GM18520 (cell line): ENCODE results near the gene NUDT22.
A peak's percentile ranks its signal among the peaks of the same experiment; 100 is the strongest.

Source experiments
- ATAC-seq: cut with Tn5 transposase; IDR thresholded peaks from one replicate; pipeline ENCODE4 v1.9.1; 2021; ENCODE audit not compliant: unreplicated experiment

The NUDT22 gene

DNA sequence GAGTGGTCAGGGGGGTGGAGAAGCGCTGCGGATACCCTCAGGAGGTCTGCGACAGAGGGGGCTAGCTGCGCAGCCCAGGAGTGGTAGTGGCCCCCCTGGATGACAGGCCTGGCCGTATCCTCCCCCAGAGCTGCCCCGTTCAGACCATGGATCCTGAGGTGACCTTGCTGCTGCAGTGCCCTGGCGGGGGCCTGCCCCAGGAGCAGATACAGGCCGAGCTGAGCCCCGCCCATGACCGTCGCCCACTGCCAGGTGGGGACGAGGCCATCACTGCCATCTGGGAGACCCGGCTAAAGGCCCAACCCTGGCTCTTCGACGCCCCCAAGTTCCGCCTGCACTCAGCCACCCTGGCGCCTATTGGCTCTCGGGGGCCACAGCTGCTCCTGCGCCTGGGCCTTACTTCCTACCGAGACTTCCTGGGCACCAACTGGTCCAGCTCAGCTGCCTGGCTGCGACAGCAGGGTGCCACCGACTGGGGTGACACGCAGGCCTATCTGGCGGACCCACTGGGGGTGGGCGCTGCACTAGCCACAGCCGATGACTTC is 505 bp downstream of the NUDT22 start:
- ATAC-seq = no peak

DNA sequence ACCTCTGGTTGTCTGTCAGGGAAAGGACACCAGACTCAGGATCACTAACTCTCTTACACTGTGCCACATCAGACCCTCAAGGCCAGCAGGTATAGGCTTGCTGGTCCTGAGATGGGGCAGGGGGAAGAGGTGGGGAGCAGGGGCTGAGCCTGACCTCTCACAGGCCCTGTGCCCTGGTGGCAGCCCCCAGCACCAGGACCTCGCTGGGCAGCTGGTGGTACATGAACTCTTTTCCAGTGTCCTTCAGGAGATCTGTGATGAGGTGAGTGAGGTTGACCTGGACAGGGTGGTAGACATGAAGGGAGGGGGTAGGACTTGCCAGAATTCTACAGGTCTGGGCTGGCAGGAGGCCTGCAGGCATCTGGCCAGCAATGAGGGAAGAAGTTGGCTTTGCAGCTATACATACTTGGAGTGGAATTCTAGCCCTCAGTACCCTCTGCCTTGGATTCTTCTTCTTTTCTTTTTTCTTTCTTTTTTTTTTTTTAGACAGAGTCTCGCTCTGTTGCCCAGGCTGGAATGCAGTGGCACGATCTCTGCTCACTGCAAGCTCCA is 1.4 kb downstream of the NUDT22 start:
- ATAC-seq = no peak

DNA sequence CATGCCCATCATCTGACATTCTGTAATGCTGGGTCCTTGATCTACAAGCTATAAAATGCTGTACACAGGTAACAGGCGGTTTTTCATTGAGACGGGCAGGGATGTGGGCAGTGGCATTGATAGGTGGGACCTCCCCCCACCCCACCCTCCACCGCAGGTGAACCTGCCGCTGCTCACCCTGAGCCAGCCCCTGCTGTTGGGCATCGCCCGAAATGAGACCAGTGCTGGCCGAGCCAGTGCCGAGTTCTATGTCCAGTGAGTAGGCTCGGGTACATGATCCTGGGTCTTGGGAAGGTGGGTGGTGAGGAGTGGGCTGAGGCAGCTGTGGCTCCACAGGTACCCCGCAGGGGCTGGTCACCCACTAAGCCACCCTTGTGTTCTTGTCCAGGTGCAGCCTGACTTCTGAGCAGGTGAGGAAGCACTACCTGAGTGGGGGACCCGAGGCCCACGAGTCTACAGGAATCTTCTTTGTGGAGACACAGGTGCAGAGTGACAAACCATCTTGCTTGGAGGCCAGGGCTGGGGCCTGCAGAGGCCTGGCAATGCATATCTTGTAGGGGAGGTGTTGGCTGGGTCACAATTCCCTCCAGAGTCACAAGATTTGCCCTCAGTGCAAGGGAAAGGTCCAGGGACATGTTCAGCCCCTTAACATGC is 3.1 kb downstream of the NUDT22 start:
- ATAC-seq = no peak

DNA sequence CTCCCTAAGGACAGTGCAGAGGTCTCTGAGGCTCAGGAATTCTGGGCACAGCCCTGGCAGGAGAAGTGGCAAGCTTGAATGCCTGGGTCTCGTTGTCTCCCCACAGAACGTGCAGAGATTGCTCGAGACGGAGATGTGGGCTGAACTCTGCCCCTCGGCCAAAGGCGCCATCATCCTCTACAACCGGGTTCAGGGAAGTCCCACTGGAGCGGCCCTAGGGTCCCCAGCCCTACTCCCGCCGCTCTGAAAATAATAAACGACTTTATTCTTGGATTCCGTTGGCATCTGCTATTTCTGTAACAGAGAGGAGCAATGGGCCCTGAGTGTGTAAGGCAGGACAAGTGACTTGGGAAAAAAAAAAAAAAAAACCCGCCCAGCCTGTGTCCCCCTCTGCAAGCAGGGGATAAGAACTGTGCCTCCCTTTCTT is 3.7 kb downstream of the NUDT22 start:
- ATAC-seq = no peak

DNA sequence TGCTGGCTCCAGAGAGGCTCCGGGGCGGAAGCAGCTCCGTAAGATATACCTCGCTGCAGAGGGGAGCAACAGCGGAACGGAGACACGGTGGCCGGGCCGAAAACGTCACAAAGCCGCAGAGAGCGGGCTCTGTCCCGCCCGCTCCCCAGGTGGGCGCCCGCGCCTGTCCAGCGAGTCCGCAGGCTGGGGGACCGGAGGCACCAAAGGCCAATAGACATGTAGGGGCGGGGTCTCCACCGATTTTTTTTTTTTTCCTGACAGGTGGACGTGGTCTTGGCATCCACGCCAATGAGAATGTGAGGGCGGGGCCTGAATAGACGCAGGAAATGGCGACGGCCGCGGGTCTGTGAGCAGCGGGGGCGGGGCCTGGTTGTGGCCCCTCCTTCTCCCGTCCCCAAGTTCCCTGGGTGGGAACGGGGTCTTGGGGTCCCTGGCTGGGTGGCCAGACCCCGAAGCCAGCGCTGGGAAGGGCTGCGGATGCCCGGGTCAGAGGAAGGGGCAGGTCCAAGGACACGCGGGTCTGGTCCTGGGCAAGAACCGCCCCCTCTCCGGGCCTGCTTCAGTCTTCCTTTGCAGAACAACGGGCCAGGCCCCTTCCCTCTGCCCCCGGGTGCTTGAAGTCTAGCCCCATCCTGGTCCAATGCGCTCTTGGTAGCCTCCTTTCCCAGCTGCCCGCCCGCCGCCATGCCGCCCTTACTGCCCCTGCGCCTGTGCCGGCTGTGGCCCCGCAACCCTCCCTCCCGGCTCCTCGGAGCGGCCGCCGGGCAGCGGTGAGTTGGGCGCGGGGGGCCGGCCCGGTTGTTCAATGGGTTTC is 4.3 kb downstream of the NUDT22 start, which contains the start of gene DNAJC4:
TSS of gene DNAJC4 (plus strand) at position 378 of the 814 bp plus-strand sequence. CDS start at position 685, 307 bp downstream.
- peak; percentile 34 for ATAC-seq

DNA sequence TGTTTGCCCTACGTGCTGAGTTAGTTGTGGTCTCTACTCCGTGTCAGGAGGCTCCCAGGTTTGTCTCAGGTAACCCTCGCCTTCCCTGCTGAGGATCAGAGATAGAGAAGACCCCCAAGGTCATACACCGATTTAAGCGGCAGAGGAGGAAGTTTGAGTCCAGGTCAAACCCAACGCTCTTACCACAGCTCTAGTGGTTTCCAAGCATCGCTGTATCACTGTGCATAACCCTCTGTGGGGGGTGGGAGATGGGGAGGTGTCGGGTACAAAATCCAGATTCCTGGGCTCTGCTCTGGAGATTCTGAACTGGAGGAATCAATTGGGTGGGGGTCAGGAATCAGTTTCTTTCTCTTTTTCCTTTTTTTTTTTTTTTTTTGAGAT is 4.9 kb downstream of the NUDT22 start:
- ATAC-seq = no peak

DNA sequence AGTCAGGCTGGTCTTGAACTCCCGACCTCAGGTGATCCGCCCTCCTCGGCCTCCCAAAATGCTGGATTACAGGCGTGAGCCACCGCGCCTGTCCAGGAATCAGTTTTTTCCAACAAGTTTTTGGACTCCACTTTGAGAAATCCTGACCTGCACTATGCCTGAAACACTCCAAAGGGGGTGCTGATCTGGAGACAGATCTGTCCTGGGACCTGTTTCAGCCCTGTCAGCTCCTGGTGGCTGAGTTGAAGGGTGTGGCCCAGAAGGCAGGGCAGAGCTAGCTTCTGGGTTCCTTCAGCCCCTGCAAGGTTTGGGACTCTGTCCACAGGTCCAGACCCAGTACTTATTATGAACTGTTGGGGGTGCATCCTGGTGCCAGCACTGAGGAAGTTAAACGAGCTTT is 5.5 kb downstream of the NUDT22 start:
- ATAC-seq = no peak

DNA sequence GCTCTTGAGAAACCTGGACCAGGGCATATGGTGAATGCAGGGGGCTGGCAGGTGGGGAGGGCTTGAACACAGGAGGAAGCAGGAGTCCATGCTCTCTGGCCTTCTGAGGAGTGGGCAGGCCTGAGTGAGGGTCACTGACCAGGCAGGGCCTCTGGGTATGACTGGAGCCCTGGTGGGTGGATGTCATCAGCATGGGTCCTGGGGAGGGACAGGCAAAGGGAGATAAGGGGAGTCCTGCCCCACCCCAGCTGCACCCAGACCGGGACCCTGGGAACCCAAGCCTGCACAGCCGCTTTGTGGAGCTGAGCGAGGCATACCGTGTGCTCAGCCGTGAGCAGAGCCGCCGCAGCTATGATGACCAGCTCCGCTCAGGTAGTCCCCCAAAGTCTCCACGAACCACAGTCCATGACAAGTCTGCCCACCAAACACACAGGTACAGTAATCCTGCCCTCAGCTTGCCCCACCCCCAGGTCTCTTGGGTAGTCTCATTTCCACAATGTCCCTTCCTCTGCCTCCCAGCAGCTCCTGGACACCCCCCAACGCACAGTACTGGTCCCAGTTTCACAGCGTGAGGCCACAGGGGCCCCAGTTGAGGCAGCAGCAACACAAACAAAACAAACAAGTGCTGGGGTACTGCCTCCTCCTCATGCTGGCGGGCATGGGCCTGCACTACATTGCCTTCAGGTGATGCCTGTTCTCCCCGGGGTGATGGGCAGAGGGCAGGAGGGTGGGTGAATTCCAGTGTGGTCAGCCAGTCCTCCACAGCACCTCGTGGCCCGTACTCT is 6.3 kb downstream of the NUDT22 start:
- no peak for ATAC-seq

DNA sequence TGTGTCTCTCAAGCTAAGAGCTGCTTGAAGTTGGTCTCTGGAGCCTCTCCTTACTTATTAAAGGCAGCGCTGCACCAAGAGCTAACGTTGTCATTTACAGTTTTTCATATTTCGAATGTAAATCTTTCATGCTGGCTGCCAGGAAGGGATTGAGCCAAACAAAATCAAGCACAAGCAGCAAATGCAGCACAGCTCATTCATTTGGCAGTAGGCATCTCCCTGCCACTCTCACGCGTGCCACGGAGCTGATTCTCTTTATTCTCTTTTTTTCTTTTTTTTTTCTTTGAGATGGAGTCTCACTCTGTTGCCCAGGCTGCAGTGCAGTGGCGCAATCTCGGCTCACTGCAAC is 6.9 kb downstream of the NUDT22 start:
- no peak for ATAC-seq

DNA sequence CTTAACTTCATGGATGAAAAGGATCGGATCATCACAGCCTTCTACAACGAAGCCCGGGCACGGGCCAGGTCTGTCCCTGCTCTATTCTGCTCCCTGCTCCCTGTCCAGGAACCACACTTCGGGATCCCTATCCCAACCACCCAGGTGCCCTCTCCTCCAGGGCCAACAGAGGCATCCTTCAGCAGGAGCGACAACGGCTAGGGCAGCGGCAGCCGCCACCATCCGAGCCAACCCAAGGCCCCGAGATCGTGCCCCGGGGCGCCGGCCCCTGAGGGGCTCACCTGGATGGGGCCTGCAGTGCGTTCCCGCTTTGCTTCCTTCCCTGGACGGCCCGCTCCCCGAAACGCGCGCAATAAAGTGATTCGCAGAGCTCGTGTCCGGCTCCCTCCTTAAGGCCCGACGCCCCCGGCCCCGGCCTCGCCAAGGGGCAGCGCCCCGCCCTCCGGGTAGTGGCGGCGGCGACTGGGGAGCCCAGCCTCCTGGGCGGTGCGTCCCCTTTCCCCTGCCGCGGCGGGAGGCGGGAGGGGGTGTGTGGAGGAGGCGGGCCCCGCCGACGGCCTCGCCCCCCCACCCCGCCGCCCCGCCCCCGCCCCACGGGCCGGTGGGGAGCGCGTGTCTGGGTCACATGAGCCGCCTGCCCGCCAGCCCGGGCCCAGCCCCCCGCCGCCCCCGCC is 8.0 kb downstream of the NUDT22 start, which contains the start of gene VEGFB:
TSS of gene VEGFB (plus strand) at position 672 of the 674 bp plus-strand sequence. CDS start 250 bp downstream, outside the sequence.
- ATAC-seq = no peak

DNA sequence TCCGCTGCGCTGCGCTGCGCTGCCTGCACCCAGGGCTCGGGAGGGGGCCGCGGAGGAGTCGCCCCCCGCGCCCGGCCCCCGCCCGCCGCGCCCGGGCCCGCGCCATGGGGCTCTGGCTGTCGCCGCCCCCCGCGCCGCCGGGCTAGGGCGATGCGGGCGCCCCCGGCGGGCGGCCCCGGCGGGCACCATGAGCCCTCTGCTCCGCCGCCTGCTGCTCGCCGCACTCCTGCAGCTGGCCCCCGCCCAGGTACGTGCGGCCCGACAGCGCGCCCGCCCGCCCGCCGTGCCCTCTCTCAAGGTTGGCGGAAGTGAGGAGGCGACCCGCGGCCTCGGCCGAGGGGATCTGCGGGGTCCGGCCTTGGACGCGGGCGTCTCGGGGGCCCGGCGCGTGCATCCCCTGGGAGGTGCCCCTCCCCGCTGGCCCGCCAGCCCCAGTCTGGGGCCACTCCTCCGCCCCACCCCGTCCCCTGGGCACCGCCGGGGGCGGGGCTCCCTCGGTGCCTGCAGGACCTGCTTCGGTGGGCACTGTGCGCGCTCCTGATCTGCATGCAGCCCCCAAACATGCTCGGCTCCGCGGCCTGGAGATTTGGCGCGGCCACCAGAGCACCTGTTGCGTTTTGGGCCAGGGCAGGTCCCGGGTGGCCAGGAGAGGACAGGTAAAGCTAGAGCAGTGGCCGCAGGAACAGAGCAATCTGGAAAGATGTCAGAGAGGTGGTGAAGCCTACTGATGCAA is 8.7 kb downstream of the NUDT22 start:
- no peak for ATAC-seq

DNA sequence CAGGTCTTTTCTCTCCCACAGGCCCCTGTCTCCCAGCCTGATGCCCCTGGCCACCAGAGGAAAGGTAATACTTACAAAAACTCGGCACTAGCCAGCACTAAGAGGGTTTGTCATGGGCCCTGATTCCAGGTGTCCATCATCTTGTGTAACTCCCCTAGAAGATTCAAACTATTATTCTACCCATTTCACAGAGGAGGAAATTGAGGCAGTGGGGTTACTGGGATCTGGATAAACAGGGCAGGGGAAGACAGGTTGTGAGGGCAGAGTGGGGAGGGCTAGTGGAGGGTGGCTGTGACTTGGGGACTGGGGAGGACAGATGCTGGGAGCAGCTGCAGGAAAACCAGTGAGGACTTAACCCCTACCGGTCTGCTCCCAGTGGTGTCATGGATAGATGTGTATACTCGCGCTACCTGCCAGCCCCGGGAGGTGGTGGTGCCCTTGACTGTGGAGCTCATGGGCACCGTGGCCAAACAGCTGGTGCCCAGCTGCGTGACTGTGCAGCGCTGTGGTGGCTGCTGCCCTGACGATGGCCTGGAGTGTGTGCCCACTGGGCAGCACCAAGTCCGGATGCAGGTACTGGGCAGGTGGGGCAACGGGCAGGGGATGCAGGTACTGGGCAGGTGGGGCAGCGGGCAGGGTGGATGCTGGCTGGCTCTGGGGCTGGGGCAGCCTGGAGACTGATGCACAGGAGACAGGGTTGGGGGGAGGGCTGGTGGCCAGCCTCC is 9.5 kb downstream of the NUDT22 start:
- ATAC-seq = no peak

DNA sequence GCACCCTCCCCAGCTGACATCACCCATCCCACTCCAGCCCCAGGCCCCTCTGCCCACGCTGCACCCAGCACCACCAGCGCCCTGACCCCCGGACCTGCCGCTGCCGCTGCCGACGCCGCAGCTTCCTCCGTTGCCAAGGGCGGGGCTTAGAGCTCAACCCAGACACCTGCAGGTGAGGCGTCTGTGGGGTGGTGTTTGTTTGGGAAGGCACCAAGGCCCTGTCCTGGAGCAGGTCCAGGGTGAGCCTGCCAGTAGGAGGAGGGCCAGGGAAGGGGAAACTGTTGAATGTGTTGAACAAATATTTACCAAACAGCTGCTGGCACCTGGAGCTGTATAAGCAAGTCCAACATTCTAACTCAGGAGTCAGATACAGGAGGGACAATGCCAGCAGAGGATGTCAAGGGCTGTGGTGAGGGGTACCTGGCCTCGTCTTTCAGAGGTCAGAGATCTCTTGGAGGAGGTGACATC is 11.4 kb downstream of the NUDT22 start:
- ATAC-seq = no peak

DNA sequence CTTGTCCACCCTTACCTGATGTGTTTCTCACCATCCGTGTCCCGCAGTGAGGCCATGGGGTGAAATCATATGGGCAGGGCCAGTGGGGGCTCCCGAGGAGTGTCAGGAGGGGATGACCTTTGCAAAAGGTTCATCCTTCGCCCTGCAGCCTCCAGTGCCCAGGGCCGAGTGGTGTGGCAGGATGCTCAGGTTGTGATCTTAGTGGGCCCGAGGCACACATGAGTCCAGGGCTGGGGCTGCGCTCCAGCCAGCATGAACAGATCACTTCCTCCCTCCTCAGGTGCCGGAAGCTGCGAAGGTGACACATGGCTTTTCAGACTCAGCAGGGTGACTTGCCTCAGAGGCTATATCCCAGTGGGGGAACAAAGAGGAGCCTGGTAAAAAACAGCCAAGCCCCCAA is 12.0 kb downstream of the NUDT22 start:
- ATAC-seq = no peak

DNA sequence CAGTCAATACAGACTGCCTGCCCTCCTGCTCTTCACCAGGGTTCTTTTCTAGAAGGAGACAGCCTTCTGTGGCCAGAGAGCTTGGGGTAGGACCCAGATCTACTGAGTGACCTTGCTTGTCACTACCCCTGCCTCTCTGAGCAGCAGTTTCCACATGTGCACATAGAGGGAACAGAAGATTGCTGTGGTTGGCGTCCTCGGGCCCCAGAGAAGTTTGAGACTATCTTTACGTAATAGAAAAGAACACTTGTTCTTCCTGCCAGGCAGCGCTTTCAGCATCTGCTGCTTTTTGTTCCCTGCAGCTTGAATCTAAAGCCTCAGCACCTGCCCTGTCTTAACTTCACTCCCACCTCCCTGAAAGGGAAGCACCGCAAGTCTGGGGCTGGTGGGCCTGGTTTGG is 12.9 kb downstream of the NUDT22 start:
- ATAC-seq = no peak

DNA sequence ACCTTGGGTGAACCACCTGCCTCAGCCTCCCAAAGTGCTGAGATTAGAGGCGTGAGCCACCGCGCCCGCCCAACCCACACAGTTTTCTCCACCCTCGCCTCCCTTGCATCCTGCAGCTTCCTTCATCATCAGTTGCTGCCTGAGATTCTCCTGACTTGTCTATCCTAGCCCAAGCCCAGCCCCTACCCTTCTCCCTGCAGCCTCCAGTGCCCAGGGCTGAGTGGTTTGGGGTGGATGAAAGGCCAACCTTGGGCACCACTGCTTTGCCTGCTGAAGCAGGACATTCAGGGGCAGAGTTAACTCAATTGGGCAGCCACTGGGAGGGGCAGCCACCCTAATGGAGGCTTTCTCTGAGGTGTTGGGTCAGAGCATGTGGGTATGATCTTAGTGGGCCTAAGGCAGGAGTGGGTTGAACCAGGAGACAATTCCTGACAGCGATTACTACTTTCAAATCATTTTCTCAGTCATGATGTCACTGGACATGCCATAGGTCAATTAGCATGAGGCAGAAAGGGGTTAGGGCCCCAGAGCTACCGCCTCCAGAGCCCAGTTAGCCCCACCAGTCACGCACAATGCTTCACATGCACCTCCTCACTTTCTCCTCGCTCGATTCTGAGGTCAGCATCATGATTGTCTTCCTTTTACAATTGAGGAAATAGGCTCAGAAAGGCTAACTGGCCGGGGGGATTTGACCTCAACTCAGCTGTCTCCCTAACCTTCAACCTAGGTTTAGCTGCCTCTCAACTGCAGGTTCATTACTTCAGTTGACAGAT is 13.8 kb downstream of the NUDT22 start:
- ATAC-seq = no peak

DNA sequence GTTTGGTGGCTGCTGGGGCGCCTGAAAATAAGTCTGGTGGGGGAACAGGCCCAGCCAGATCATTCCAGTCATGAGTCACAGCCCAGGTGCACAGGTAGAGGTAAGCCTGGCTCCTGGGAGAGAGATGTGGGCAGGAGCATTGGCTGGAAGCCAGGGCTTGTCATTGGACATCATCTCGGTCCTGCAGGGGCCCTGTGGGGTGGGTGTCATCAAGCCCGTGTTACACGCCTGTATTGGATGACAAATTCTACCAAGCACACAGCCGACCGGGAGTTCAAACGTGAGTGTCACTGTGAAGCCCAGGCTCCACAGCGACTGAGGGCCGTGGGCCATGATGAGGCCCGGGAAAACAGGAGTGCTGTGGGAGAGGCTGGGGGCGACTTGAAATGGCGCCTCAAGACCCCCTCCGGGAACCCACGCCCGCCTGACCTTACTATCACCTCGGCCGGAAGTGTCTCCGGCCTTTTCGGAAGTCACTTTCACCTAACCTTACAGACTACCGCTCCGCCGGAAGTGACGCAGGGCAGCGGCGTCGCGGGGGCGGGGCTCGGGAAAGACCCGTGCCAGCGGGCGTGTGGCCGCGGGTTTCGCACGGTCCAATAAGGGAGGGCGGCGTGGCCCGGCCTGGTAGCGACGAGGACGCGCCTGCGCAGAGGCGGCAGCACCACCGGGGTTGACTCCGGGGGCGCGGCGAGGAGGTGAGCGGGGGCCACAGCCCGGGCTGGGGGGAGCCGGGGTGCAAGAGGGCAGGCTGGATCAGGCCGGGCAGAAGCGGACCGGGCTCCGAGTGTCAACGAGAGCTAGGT is 14.6 kb downstream of the NUDT22 start, which contains the start of gene FKBP2:
TSS of gene FKBP2 (plus strand) at position 661 of the 806 bp plus-strand sequence. CDS start 1,293 bp downstream, outside the sequence.
- ATAC-seq = peak; percentile 55

DNA sequence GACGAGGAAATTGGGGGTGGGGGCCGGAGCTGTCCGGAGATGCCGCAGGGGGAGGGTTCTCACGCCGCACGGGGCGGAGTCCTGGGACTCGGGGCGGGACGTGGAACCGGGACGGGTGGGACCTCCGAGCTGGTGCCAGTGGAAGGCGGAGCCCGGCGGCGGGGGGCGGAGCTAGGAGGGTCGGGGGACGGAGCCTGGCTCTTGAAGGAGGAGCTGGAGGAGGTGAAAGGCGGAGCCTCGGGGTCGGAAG is 15.1 kb downstream of the NUDT22 start:
- ATAC-seq = peak; percentile 48
